Smooth muscle cell (in vitro differentiated cells): ENCODE data around the gene RHCE. TPM values are rescaled to one million over a fixed set of nuclear protein-coding genes. Genes with fewer than 3 reads are reported as not detected.

Experiments
- DNase-seq: peaks from one replicate; lab custom pipeline; 2025; ENCODE audit not compliant: unreplicated experiment; lab: John Stamatoyannopoulos, UW
- H2AFZ ChIP-seq: fragments of 200-600 bp; sonication (generic); 2 replicates; pipeline ENCODE4 v1.6.0; 2016; ENCODE audit warnings: antibody characterized with exemption, low read depth, mild to moderate bottlenecking
- H3F3A ChIP-seq: fragments of 200-600 bp; sonication (generic); 2 replicates; pipeline ENCODE4 v1.6.0; 2017; ENCODE audit warnings: antibody characterized with exemption, low read depth
- H3K27ac ChIP-seq: fragments of 200-600 bp; sonication (generic); 2 replicates; pipeline ENCODE4 v1.5.1; 2016; ENCODE audit warnings: low read depth, mild to moderate bottlenecking
- H3K27me3 ChIP-seq: fragments of 200-600 bp; sonication (generic); 2 replicates; pipeline ENCODE4 v1.6.1; 2016; ENCODE audit warnings: low read depth, mild to moderate bottlenecking
- H3K36me3 ChIP-seq: fragments of 200-600 bp; sonication (generic); 2 replicates; pipeline ENCODE4 v1.5.1; 2016; ENCODE audit warnings: low read depth
- H3K4me1 ChIP-seq: fragments of 200-600 bp; sonication (generic); 2 replicates; pipeline ENCODE4 v1.5.1; 2016; ENCODE audit warnings: low read depth
- H3K4me2 ChIP-seq: fragments of 200-600 bp; sonication (generic); 2 replicates; pipeline ENCODE4 v1.6.0; 2016; ENCODE audit warnings: mild to moderate bottlenecking
- H3K4me3 ChIP-seq: fragments of 200-600 bp; sonication (generic); 2 replicates; pipeline ENCODE4 v1.5.1; 2016; ENCODE audit warnings: mild to moderate bottlenecking
- H3K79me2 ChIP-seq: fragments of 200-600 bp; sonication (generic); 2 replicates; pipeline ENCODE4 v1.6.0; 2016; ENCODE audit warnings: low read depth, mild to moderate bottlenecking
- H3K9ac ChIP-seq: fragments of 200-600 bp; sonication (generic); 2 replicates; pipeline ENCODE4 v1.6.0; 2016; ENCODE audit warnings: low read depth
- H3K9me3 ChIP-seq: fragments of 200-600 bp; sonication (generic); replicated peaks from 2 replicates; pipeline ENCODE4 v1.5.1; 2016; ENCODE audit warnings: low read depth
- H4K20me1 ChIP-seq: fragments of 200-600 bp; sonication (generic); 2 replicates; pipeline ENCODE4 v1.6.0; 2016; ENCODE audit warnings: low read depth
- CTCF ChIP-seq: fragments of 200-600 bp; sonication (generic); IDR thresholded peaks from 2 replicates; pipeline ENCODE4 v1.5.1; 2017; ENCODE audit warnings: borderline replicate concordance, mild to moderate bottlenecking, antibody characterized with exemption; ENCODE audit not compliant: insufficient read depth, poor library complexity, severe bottlenecking
- WGBS: methylation state at CpG from one replicate; pipeline ENCODE4 v1.1.7; 2016; ENCODE audit warnings: low lambda C conversion rate; 5-methylcytosine and 5-hydroxymethylcytosine counted together
- polyA plus RNA-seq: library from polyadenylated mRNA; unstranded; fragments of >200 nt; fragmentation: Nextera tagmentation; extraction: Ambion mirVana; gene quantifications from 2 replicates; pipeline ENCODE4 v1.2.1, GENCODE V29; 2016
- total RNA-seq: library from RNA; depleted of rRNA; stranded (reverse); fragments of >200 nt; gene quantifications from 2 replicates; pipeline ENCODE4 v1.2.3, GENCODE V29; 2014

RHCE gene
- total and polyA plus RNA-seq, 2 experiments from 2014 or later = 0.45 to 4.9 TPM

GRCh38 chr1:25355841-25356395, 64.7 kb downstream of the RHCE start:
- Histone ChIP-seq H3K9ac (no peak overlapping the region), H3F3A (peaks cover 5% of the 10 kb centered on the region), H3K36me3 (peaks cover 16% of the 10 kb centered on the region), H3K79me2 (peaks cover 7% of the 10 kb centered on the region), H3K9me3 (no peaks in the 10 kb centered on the region), H4K20me1 (peaks cover 26% of the 10 kb centered on the region), H3K4me2 (no peak overlapping the region), H3K27me3 (no peaks in the 10 kb centered on the region), H3K27ac (no peak overlapping the region), H2AFZ (no peak overlapping the region), H3K4me1 (no peaks in the 10 kb centered on the region), H3K4me3 (no peak overlapping the region)
- WGBS = 95% methylated on average over 6 of the region's 6 CpGs
- no peak for TF ChIP-seq CTCF
- DNase-seq = no peak

- Histone ChIP-seq H2AFZ (no peak overlapping the region), H3K27ac (no peak overlapping the region), H3K36me3 (peaks cover 20% of the 10 kb centered on the region), H3F3A (no peaks in the 10 kb centered on the region), H3K79me2 (peaks cover 40% of the 10 kb centered on the region), H4K20me1 (peaks cover 59% of the 10 kb centered on the region), H3K4me3 (no peak overlapping the region), H3K9me3 (no peaks in the 10 kb centered on the region), H3K9ac (no peak overlapping the region), H3K27me3 (no peaks in the 10 kb centered on the region), H3K4me1 (no peaks in the 10 kb centered on the region), H3K4me2 (no peak overlapping the region)
- DNase-seq = no peak
- no peak for TF ChIP-seq CTCF
- WGBS = 99% methylated on average over 3 of the region's 3 CpGs
Measured at GRCh38 chr1:25349606-25350005, 71.0 kb downstream of the RHCE start.

GRCh38 chr1:25347556-25347955, 73.1 kb downstream of the RHCE start:
- WGBS = 96% methylated on average over 2 of the region's 2 CpGs
- peaks cover 9% of the 10 kb centered on the region for H3K36me3 ChIP-seq

More at GRCh38 chr1:25347556-25347955, 73.1 kb downstream of the RHCE start:
- Histone ChIP-seq H3F3A (peaks cover 7% of the 10 kb centered on the region), H3K27ac (no peak overlapping the region), H3K9ac (no peak overlapping the region), H3K27me3 (no peaks in the 10 kb centered on the region), H2AFZ (no peak overlapping the region), H3K4me2 (no peak overlapping the region), H3K9me3 (no peaks in the 10 kb centered on the region), H3K4me1 (no peaks in the 10 kb centered on the region), H4K20me1 (peaks cover 70% of the 10 kb centered on the region), H3K4me3 (no peak overlapping the region), H3K79me2 (peaks cover 51% of the 10 kb centered on the region)
- TF ChIP-seq CTCF = no peak
- DNase-seq = no peak
